ENCODE measurements around the gene PHYHIPL. TPM values are rescaled to one million over a fixed set of nuclear protein-coding genes. Genes with fewer than 3 reads are reported as not detected.
A peak's percentile ranks its signal among the peaks of the same experiment; 100 is the strongest.

The PHYHIPL gene
- total and polyA plus RNA-seq, 2 experiments from 2014 or later: 1.1 TPM; not detected in 1

GRCh38 chr10:59252491-59252890 is 76.0 kb downstream of the PHYHIPL start:
- Histone ChIP-seq H3K4me1 (ENCODE audit: low read depth) (no peaks in the 10 kb centered on the region), H3K27me3 (no peaks in the 10 kb centered on the region), H3K36me3 (no peaks in the 10 kb centered on the region), H3K4me3 (no peak overlapping the region), H3K27ac (no peak overlapping the region), H3K9me3 (ENCODE audit: low read depth) (no peaks in the 10 kb centered on the region)
- no peak for TF ChIP-seq CTCF (IDR thresholded peaks at IDR 0.05; ENCODE audit: low read depth, low read length)
- DNase-seq (ENCODE audit: low read depth in 1 of 2, low spot score in 1 of 2): no peak

GRCh38 chr10:59255463-59255862 is 79.0 kb downstream of the PHYHIPL start:
- Histone ChIP-seq H3K27ac (no peak overlapping the region), H3K27me3 (no peaks in the 10 kb centered on the region), H3K9me3 (ENCODE audit: low read depth) (no peaks in the 10 kb centered on the region), H3K4me1 (ENCODE audit: low read depth) (peaks cover 14% of the 10 kb centered on the region), H3K4me3 (no peak overlapping the region), H3K36me3 (no peaks in the 10 kb centered on the region)
- DNase-seq (ENCODE audit: low read depth in 1 of 2, low spot score in 1 of 2): no peak
- TF ChIP-seq CTCF (IDR thresholded peaks at IDR 0.05; ENCODE audit: low read depth, low read length): no peak

- H3K4me1 ChIP-seq (ENCODE audit: low read depth): peaks cover 14% of the 10 kb centered on the region
- H3K27me3 ChIP-seq: no peaks in the 10 kb centered on the region
- H3K36me3 ChIP-seq: no peaks in the 10 kb centered on the region
- H3K9me3 ChIP-seq (ENCODE audit: low read depth): no peaks in the 10 kb centered on the region
- H3K4me3 ChIP-seq: no peak overlapping the region
- no peak for TF ChIP-seq CTCF (IDR thresholded peaks at IDR 0.05; ENCODE audit: low read depth, low read length)
- H3K27ac ChIP-seq: no peak overlapping the region
- no peak for DNase-seq (ENCODE audit: low read depth in 1 of 2, low spot score in 1 of 2)
Measured at GRCh38 chr10:59257224-59257623, 80.8 kb downstream of the PHYHIPL start.

- no peak overlapping the region for H3K27ac ChIP-seq
- H3K4me3 ChIP-seq: no peak overlapping the region
- H3K4me1 ChIP-seq (ENCODE audit: low read depth): peaks cover 14% of the 10 kb centered on the region
- no peaks in the 10 kb centered on the region for H3K36me3 ChIP-seq
- no peak for TF ChIP-seq CTCF (IDR thresholded peaks at IDR 0.05; ENCODE audit: low read depth, low read length)
- peak in 1 of 2 donors; percentile 12 for DNase-seq (ENCODE audit: low read depth in 1 of 2, low spot score in 1 of 2)
- H3K9me3 ChIP-seq (ENCODE audit: low read depth): no peaks in the 10 kb centered on the region
- H3K27me3 ChIP-seq: no peaks in the 10 kb centered on the region
Measured at GRCh38 chr10:59258890-59259289, 82.4 kb downstream of the PHYHIPL start.

DNA sequence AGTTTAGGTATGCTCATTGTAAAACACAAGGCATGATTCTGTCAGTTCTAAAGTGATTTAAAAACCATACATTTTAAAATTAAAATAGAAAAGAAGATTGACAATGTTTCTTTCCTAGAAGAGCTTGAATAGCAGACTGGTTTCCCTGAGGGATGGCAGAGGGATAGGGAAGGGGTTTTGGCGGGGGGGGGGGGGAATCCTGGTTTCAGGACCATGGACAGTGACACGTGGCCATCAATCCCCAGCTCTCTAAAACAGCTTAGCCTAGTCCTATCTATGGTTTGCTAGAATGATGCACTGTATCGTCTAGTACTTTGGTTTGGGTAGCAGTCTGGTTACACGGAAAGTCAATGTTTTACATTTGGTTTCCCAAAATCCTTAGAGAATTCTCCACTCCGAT is 88.7 kb downstream of the PHYHIPL start:
- DNase-seq (ENCODE audit: low read depth in 1 of 2, low spot score in 1 of 2): peak in 1 of 2 donors; percentile 27
- Histone ChIP-seq H3K4me1 (ENCODE audit: low read depth) (peaks cover 8% of the 10 kb centered on the region), H3K27me3 (no peaks in the 10 kb centered on the region), H3K9me3 (ENCODE audit: low read depth) (no peaks in the 10 kb centered on the region), H3K4me3 (no peak overlapping the region), H3K36me3 (no peaks in the 10 kb centered on the region), H3K27ac (no peak overlapping the region)
- no peak for TF ChIP-seq CTCF (IDR thresholded peaks at IDR 0.05; ENCODE audit: low read depth, low read length)

DNA sequence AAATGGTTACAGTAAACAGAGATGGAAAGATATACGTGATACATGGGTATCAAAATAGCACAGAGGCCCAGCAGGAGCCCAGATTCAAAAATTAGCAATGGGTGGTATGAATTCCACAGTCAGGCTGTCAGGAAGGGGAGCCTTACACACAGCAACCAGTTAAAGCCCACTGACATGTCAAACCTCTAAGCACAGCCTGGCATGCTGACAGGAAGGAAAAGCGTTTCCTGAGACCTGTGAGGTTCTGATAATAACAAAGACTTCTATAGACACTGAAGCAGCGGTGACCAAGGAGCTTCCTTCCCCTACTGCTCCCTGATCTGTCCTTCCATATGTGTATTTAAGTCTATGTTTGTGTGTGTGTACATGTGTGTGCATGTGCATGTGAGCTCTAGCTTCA is 89.9 kb downstream of the PHYHIPL start:
- no peak for TF ChIP-seq CTCF (IDR thresholded peaks at IDR 0.05; ENCODE audit: low read depth, low read length)
- Histone ChIP-seq H3K4me1 (ENCODE audit: low read depth) (peaks cover 8% of the 10 kb centered on the region), H3K36me3 (no peaks in the 10 kb centered on the region), H3K9me3 (ENCODE audit: low read depth) (no peaks in the 10 kb centered on the region), H3K4me3 (no peak overlapping the region), H3K27ac (no peak overlapping the region), H3K27me3 (no peaks in the 10 kb centered on the region)
- peak in 1 of 2 donors; percentile 68 for DNase-seq (ENCODE audit: low read depth in 1 of 2, low spot score in 1 of 2)
